ENCODE data around the gene SERGEF. TPM values are rescaled to one million over a fixed set of nuclear protein-coding genes. Genes with fewer than 3 reads are reported as not detected.

Gene SERGEF
- total and polyA plus RNA-seq, 2 of the 13 experiments (the other 11 are each of a cell fraction or from before 2014, with no cell fraction given): 54.5 to 114 TPM

GRCh38 chr11:17898071-17898470, 114.8 kb downstream of the SERGEF start:
- no peak overlapping the region for H2AFZ ChIP-seq (ENCODE audit: low read length)
- ChIA-PET POLR2A (no interaction called here), CTCF (ENCODE audit: low intra/inter-chr PET ratio, low total read pairs) (interaction anchor here (0.6 kb wide), 1 partner anchor 448 kb away, joined by 3 read pairs; no protein-coding TSS in a partner anchor)
- FAIRE-seq (no peak), DNase-seq (ENCODE audit: low spot score) (no peak), ATAC-seq (no peak)
- BruUV-seq (replicated peaks): no TSS peak
- peaks cover 4 to 42% of the 10 kb centered on the region in 2 experiments for H3K36me3 ChIP-seq (replicated peaks in 1 of 2; ENCODE audit: control insufficient read depth in 1 of 2, insufficient read depth in 2 of 2, low read length in 2 of 2)
- 89% methylated on average over 1 of the region's 1 CpG for WGBS (ENCODE audit: low lambda C conversion rate)
- in situ Hi-C loops (cut with HindIII; ENCODE audit: extremely low pct_ligation_motif_present, low pct_unique_long_range_greater_than_20kb): no loop called here
- H4K20me1 ChIP-seq (ENCODE audit: insufficient read depth, low read length): peaks cover 3% of the 10 kb centered on the region; the same call in 1 of the 2 replicates
- no peak overlapping the region for H3K9ac ChIP-seq (ENCODE audit: insufficient read depth, low read depth, low read length)
- H3K4me2 ChIP-seq (ENCODE audit: low read depth, low read length): no peak overlapping the region
- H3K4me1 ChIP-seq (ENCODE audit: insufficient read depth, low read length): no peaks in the 10 kb centered on the region
- H3K4me3 ChIP-seq (replicated peaks in 1 of 3; ENCODE audit: insufficient read depth in 1 of 3, low read depth in 2 of 3, low read length in 3 of 3): no peak overlapping the region
- intact Hi-C loops (cut with micrococcal nuclease; ENCODE audit: unreplicated experiment): no loop called here
- H3K9me3 ChIP-seq (ENCODE audit: low read length): no peaks in the 10 kb centered on the region
- no peak for TF ChIP-seq TBL1XR1 (IDR thresholded peaks at IDR 0.05; ENCODE audit: borderline replicate concordance, low read length, partially characterized antibody)
- TF ChIP-seq FOXM1 (CRISPR knock-in tag; IDR thresholded peaks at IDR 0.05): no peak
- no peak for TF ChIP-seq MXD1 (CRISPR knock-in tag; IDR thresholded peaks at IDR 0.05)
- H3K27ac ChIP-seq (ENCODE audit: extremely low read length, insufficient read depth, low read length): no peak overlapping the region
- no peaks in the 10 kb centered on the region for H3K79me2 ChIP-seq (ENCODE audit: insufficient read depth, low read length)
- no peaks in the 10 kb centered on the region for H3K27me3 ChIP-seq (ENCODE audit: control insufficient read depth in 1 of 2, insufficient read depth in 2 of 2, low read length in 2 of 2)

- Histone ChIP-seq H3K4me2 (ENCODE audit: low read depth, low read length) (no peak overlapping the region), H3K27ac (ENCODE audit: extremely low read length, insufficient read depth, low read length) (no peak overlapping the region), H3K27me3 (ENCODE audit: control insufficient read depth in 1 of 2, insufficient read depth in 2 of 2, low read length in 2 of 2) (no peaks in the 10 kb centered on the region), H3K36me3 (replicated peaks in 1 of 2; ENCODE audit: control insufficient read depth in 1 of 2, insufficient read depth in 2 of 2, low read length in 2 of 2) (peaks cover 4 to 39% of the 10 kb centered on the region in 2 experiments), H3K9me3 (ENCODE audit: low read length) (no peaks in the 10 kb centered on the region), H2AFZ (ENCODE audit: low read length) (no peak overlapping the region), H3K9ac (ENCODE audit: insufficient read depth, low read depth, low read length) (no peak overlapping the region), H3K4me1 (ENCODE audit: insufficient read depth, low read length) (no peaks in the 10 kb centered on the region), H3K79me2 (ENCODE audit: insufficient read depth, low read length) (no peaks in the 10 kb centered on the region), H4K20me1 (ENCODE audit: insufficient read depth, low read length) (0 out of 2 replicates have a peak, but pooled peaks cover 3% of the 10 kb centered on the region), H3K4me3 (replicated peaks in 1 of 3; ENCODE audit: insufficient read depth in 1 of 3, low read depth in 2 of 3, low read length in 3 of 3) (no peak overlapping the region)
- ATAC-seq (no peak), FAIRE-seq (no peak), DNase-seq (ENCODE audit: low spot score) (no peak)
- no TSS peak for BruUV-seq (replicated peaks)
- ChIA-PET CTCF (ENCODE audit: low intra/inter-chr PET ratio, low total read pairs) (interaction anchor here (0.6 kb wide), 1 partner anchor 447 kb away, joined by 3 read pairs; no protein-coding TSS in a partner anchor), POLR2A (no interaction called here)
- in situ Hi-C loops (cut with HindIII; ENCODE audit: extremely low pct_ligation_motif_present, low pct_unique_long_range_greater_than_20kb): no loop called here
- intact Hi-C loops (cut with micrococcal nuclease; ENCODE audit: unreplicated experiment): no loop called here
- WGBS (ENCODE audit: low lambda C conversion rate): 94% methylated on average over 1 of the region's 1 CpG
- TF ChIP-seq DPF2 (CRISPR knock-in tag; IDR thresholded peaks at IDR 0.05; ENCODE audit: borderline replicate concordance, low read depth) (no peak), NFKB2 (CRISPR knock-in tag; IDR thresholded peaks at IDR 0.05; ENCODE audit: borderline replicate concordance) (no peak), PRPF4 (IDR thresholded peaks at IDR 0.05; ENCODE audit: low read depth, low read length, poor library complexity, severe bottlenecking) (no peak), ETV6 (CRISPR knock-in tag; conservative IDR thresholded peaks at IDR 0.05) (no peak), ARID3A (IDR thresholded peaks at IDR 0.05; ENCODE audit: low read depth, low read length) (no peak), AHDC1 (CRISPR knock-in tag; IDR thresholded peaks at IDR 0.05; ENCODE audit: borderline replicate concordance) (no peak)
These were observed 115.4 kb downstream of the SERGEF start for GRCh38 chr11:17897495-17897894.
